Measurements from ENCODE around the gene MGA. TPM values are rescaled to one million over a fixed set of nuclear protein-coding genes. Genes with fewer than 3 reads are reported as not detected.
A peak's percentile ranks its signal among the peaks of the same experiment; 100 is the strongest.

MGA gene
- polyA plus RNA-seq, 2 of the 4 experiments (the other 2 are of a cell fraction), result 4.5 to 13.8 TPM

DNA sequence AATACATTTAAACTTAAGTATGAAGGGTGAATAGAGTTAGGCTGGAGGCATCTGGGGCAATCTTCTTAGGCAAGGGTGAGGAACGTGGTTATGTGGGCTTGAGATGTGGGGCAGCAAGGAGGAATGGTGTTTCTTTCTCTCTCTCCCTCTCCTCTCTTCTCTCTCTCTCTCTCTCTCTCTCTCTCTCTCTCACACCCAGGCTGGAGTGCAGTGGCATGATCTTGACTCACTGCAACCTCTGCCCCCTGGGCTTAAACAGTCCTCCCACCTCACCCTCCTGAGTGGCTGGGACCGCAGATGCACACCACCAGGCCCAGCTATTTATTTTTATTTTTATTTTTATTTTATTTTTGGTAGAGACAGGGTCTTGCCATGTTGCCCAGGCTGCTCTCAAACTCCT is 4.0 kb upstream of the MGA start:
- H3K4me1 ChIP-seq, result peaks cover 6% of the 10 kb centered on the region; the same call in 2 of the 3 replicates
- no peak overlapping the region for H3K27ac ChIP-seq
- 83% methylated on average over 2 of the region's 2 CpGs for WGBS (ENCODE audit: missing lambda C conversion rate)
- no peak overlapping the region for H3K4me2 ChIP-seq
- peaks cover under 1% of the 10 kb centered on the region; the same call in 1 of the 3 replicates for H3K9me3 ChIP-seq
- no peak for FAIRE-seq
- no peak for DNase-seq (ENCODE audit: low read depth in 1 of 2, low spot score in 1 of 2)
- ATAC-seq, result no peak
- TF ChIP-seq MYC (IDR thresholded peaks at IDR 0.05; ENCODE audit: borderline replicate concordance, low read length) (no peak), ZSCAN20 (CRISPR knock-in tag; IDR thresholded peaks at IDR 0.05) (no peak), PHF8 (IDR thresholded peaks at IDR 0.05; ENCODE audit: borderline replicate concordance, low read depth) (no peak), ZNF302 (CRISPR knock-in tag; IDR thresholded peaks at IDR 0.05) (no peak), JUN (IDR thresholded peaks at IDR 0.05) (no peak), CHD4 (IDR thresholded peaks at IDR 0.05; ENCODE audit: borderline replicate concordance) (no peak), MAFK (IDR thresholded peaks at IDR 0.05; ENCODE audit: partially characterized antibody) (no peak), JUNB (IDR thresholded peaks at IDR 0.05) (no peak), SMC3 (IDR thresholded peaks at IDR 0.05) (no peak), FOSB (CRISPR knock-in tag; IDR thresholded peaks at IDR 0.05) (no peak), TP53 (CRISPR knock-in tag; IDR thresholded peaks at IDR 0.05) (no peak), SREBF2 (IDR thresholded peaks at IDR 0.05) (no peak), ZFP36 (IDR thresholded peaks at IDR 0.05; ENCODE audit: borderline replicate concordance, partially characterized antibody) (no peak)
- TF ChIP-seq, protein P1, sequence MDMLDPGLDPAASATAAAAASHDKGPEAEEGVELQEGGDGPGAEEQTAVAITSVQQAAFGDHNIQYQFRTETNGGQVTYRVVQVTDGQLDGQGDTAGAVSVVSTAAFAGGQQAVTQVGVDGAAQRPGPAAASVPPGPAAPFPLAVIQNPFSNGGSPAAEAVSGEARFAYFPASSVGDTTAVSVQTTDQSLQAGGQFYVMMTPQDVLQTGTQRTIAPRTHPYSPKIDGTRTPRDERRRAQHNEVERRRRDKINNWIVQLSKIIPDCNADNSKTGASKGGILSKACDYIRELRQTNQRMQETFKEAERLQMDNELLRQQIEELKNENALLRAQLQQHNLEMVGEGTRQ (IDR thresholded peaks at IDR 0.05), result no peak
- TF ChIP-seq, protein P2, sequence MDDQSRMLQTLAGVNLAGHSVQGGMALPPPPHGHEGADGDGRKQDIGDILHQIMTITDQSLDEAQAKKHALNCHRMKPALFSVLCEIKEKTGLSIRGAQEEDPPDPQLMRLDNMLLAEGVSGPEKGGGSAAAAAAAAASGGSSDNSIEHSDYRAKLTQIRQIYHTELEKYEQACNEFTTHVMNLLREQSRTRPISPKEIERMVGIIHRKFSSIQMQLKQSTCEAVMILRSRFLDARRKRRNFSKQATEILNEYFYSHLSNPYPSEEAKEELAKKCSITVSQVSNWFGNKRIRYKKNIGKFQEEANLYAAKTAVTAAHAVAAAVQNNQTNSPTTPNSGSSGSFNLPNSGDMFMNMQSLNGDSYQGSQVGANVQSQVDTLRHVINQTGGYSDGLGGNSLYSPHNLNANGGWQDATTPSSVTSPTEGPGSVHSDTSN (IDR thresholded peaks at IDR 0.05), result no peak
- TF ChIP-seq, protein P3, sequence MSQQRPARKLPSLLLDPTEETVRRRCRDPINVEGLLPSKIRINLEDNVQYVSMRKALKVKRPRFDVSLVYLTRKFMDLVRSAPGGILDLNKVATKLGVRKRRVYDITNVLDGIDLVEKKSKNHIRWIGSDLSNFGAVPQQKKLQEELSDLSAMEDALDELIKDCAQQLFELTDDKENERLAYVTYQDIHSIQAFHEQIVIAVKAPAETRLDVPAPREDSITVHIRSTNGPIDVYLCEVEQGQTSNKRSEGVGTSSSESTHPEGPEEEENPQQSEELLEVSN (IDR thresholded peaks at IDR 0.05; ENCODE audit: borderline replicate concordance, low read depth), result no peak
- TF ChIP-seq, protein P4, sequence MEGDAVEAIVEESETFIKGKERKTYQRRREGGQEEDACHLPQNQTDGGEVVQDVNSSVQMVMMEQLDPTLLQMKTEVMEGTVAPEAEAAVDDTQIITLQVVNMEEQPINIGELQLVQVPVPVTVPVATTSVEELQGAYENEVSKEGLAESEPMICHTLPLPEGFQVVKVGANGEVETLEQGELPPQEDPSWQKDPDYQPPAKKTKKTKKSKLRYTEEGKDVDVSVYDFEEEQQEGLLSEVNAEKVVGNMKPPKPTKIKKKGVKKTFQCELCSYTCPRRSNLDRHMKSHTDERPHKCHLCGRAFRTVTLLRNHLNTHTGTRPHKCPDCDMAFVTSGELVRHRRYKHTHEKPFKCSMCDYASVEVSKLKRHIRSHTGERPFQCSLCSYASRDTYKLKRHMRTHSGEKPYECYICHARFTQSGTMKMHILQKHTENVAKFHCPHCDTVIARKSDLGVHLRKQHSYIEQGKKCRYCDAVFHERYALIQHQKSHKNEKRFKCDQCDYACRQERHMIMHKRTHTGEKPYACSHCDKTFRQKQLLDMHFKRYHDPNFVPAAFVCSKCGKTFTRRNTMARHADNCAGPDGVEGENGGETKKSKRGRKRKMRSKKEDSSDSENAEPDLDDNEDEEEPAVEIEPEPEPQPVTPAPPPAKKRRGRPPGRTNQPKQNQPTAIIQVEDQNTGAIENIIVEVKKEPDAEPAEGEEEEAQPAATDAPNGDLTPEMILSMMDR (IDR thresholded peaks at IDR 0.05), result no peak
- TF ChIP-seq, protein P5, sequence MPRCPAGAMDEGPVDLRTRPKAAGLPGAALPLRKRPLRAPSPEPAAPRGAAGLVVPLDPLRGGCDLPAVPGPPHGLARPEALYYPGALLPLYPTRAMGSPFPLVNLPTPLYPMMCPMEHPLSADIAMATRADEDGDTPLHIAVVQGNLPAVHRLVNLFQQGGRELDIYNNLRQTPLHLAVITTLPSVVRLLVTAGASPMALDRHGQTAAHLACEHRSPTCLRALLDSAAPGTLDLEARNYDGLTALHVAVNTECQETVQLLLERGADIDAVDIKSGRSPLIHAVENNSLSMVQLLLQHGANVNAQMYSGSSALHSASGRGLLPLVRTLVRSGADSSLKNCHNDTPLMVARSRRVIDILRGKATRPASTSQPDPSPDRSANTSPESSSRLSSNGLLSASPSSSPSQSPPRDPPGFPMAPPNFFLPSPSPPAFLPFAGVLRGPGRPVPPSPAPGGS (IDR thresholded peaks at IDR 0.05), result no peak
- CTCF ChIA-PET, result no interaction called here
- POLR2A ChIA-PET, result no interaction called here
- no peak overlapping the region for H3K4me3 ChIP-seq

DNA sequence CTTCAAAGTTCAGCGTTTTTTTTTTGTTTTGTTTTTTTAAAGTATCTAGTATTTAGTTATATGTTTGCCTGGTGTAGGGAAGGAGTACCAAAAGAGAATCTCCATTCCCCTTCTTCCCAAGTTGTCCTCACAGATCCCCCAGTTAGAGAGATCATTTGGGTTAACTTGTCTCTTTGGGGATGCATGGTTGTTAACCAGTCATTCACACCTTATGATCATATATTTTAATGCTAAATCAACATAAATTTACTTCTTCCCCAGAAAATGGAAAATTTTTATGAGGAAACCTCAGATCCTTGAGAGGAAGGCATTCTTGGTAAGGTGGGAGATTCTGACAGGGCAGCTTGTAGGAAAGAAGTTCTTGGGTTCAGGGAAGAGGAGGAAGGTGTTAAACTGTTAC is 1.5 kb upstream of the MGA start:
- DNase-seq (ENCODE audit: low read depth in 1 of 2, low spot score in 1 of 2), result no peak
- TF ChIP-seq MAFK (IDR thresholded peaks at IDR 0.05; ENCODE audit: partially characterized antibody) (peak; percentile 6), RCOR1 (IDR thresholded peaks at IDR 0.05; ENCODE audit: low read depth, low read length) (no peak)
- ATAC-seq, result no peak
- H3K4me3 ChIP-seq, result no peak overlapping the region
- no peak overlapping the region for H3K27ac ChIP-seq
- peaks cover 15% of the 10 kb centered on the region for H3K4me1 ChIP-seq
- H3K9me3 ChIP-seq, result no peaks in the 10 kb centered on the region
- ChIA-PET POLR2A (no interaction called here), CTCF (no interaction called here)
- WGBS (ENCODE audit: missing lambda C conversion rate), result 50% methylated on average over 1 of the region's 1 CpG
- FAIRE-seq, result no peak
- H3K4me2 ChIP-seq, result no peak overlapping the region

DNA sequence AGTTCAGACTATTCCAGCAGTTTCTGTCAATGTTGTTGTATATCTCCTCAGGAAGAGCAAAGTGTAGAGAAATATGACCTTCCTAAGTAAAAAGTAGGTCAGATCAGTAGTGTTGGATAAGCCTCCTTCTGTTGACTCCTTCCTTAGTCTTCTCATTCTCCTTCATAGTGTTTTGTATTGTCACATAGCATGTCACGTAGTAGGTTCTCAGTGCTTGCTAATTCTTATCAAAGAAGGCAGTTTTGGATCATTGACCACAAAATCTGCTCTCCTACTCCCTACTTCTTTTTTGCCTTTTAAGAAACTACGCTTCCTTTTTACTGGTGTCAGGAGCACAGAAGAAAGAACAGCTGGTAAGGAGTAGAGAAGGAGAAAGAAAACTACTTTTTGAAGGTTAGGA is 1.0 kb upstream of the MGA start:
- CTCF ChIA-PET, result no interaction called here
- H3K9me3 ChIP-seq, result no peaks in the 10 kb centered on the region
- POLR2A ChIA-PET, result no interaction called here
- H3K4me2 ChIP-seq, result no peak overlapping the region
- H3K4me1 ChIP-seq, result peaks cover 15% of the 10 kb centered on the region
- H3K27ac ChIP-seq, result no peak overlapping the region
- no peak for DNase-seq (ENCODE audit: low read depth in 1 of 2, low spot score in 1 of 2)
- no peak for ATAC-seq
- no peak for TF ChIP-seq EP300 (IDR thresholded peaks at IDR 0.05)
- no peak for TF ChIP-seq ZC3H11A (IDR thresholded peaks at IDR 0.05)
- TF ChIP-seq, protein P6, sequence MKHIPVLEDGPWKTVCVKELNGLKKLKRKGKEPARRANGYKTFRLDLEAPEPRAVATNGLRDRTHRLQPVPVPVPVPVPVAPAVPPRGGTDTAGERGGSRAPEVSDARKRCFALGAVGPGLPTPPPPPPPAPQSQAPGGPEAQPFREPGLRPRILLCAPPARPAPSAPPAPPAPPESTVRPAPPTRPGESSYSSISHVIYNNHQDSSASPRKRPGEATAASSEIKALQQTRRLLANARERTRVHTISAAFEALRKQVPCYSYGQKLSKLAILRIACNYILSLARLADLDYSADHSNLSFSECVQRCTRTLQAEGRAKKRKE (CRISPR knock-in tag; IDR thresholded peaks at IDR 0.05; ENCODE audit: low read depth), result no peak
- TF ChIP-seq RFX5 (IDR thresholded peaks at IDR 0.05), result no peak
- no peak for TF ChIP-seq HDAC2 (IDR thresholded peaks at IDR 0.05)
- TF ChIP-seq CBX2 (IDR thresholded peaks at IDR 0.05; ENCODE audit: borderline replicate concordance, low read depth), result no peak
- TF ChIP-seq MYC (IDR thresholded peaks at IDR 0.05; ENCODE audit: borderline replicate concordance, low read length), result no peak
- TF ChIP-seq CHD2 (IDR thresholded peaks at IDR 0.05; ENCODE audit: low read length, partially characterized antibody), result no peak
- TF ChIP-seq SREBF2 (IDR thresholded peaks at IDR 0.05), result no peak
- TF ChIP-seq TP53 (CRISPR knock-in tag; IDR thresholded peaks at IDR 0.05), result no peak
- TF ChIP-seq HOXB5 (CRISPR knock-in tag; IDR thresholded peaks at IDR 0.05), result no peak
- H3K4me3 ChIP-seq, result no peak overlapping the region
- no peak for FAIRE-seq
- WGBS (ENCODE audit: missing lambda C conversion rate), result 92% methylated on average over 2 of the region's 2 CpGs
